ENCODE results near the gene NUMB. TPM values are rescaled to one million over a fixed set of nuclear protein-coding genes. Genes with fewer than 3 reads are reported as not detected.
A peak's percentile ranks its signal among the peaks of the same experiment; 100 is the strongest.

The NUMB gene
- total RNA-seq, 1 donor from 2014 or later: 41.9 TPM

DNA sequence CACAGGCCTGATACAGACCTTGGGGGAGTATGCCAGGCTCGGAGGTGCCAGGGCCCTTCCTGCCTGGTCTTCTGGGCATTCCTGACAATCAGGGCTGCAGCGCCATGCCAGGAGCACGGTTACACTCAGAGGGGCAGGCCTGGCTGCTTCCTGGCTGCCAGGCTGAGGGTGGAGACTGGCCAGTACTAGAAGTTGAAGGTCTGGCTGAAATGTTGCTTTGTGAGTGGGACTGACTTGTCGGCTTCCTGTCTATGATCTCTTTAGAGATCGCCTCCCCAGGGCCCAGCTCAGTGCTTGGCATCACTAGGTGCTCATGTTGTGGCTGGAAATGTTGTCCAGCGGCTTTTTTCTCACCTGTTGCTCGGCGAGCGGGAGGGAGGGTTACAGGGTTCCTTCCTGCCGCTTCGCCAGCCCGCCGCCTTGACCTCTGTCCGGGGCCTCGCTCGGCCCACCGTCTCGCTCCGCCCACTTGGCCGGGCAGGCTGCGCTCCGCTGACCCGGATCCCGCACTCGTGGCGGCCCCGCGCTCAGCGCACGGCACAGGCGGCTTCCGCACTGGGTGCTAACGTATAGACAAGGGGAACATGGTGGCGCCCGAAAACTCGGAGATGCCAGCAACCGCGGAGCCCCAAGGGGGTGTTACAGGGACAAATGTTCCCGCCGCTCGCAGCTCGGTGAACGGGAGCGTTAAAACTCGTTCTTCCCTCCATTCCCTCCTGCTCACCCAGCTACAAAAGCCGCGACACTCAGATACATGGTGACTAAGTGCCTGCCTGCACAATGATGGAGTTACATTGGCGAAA is 188.4 kb downstream of the NUMB start:
- DNase-seq: peak; percentile 75
- ATAC-seq: peak; percentile 84
- intact Hi-C loops (cut with micrococcal nuclease): no loop called here

DNA sequence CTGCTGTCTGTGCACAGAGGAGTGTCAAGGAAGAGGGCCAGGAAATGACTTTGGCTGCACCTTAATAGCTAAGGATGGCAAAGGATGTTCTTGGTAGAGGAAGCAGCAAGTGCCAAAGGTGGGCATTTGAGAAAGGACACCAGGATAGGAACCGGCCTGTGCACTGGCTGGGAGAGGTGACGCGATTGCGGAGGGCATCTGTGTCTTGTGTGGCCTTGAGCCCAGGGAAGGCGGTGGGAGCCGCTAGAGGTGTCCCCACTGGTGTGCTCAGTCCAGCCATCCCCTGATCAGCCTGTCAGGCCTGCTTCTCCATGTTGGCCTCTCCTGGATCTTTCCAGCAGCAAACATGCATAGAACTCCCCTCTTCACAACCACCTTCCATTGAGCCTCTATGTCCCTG is 190.9 kb downstream of the NUMB start:
- intact Hi-C loops (cut with micrococcal nuclease): no loop called here
- DNase-seq: no peak
- ATAC-seq: no peak

DNA sequence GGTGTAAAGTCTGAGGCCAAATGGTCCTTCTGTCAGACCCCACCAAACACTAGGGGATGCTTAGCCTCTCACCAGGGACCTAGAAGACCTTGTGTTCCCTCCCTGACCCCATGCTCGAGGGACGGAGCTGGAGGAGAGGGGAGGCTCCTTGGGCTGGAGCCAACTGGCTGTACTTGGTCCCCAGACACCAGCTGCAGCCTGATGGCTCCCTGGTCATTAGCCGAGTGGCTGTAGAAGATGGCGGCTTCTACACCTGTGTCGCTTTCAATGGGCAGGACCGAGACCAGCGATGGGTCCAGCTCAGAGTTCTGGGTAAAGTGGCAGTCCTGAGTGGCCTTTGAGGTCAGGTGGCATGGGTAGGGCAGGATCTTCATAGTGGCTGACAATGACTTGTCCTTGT is 192.0 kb downstream of the NUMB start:
- DNase-seq (no peak), ATAC-seq (no peak)
- intact Hi-C loops (cut with micrococcal nuclease): no loop called here

DNA sequence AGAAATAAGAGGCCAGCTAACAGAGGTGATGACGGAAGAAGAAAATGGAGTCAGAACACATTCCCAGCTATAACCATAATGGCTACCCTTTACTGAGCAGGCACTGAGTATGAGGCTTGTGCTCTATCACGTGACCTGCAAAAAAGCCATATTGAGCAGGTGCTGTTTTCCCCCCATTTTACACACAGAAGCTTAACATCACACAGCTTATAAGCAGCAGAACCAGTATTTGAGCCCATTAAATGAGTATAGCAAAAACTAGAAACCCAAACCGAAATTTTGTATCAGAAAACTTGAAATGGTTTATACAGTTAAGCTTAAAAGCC is 192.7 kb downstream of the NUMB start:
- ATAC-seq: no peak
- no peak for DNase-seq
- intact Hi-C loops (cut with micrococcal nuclease): no loop called here

DNA sequence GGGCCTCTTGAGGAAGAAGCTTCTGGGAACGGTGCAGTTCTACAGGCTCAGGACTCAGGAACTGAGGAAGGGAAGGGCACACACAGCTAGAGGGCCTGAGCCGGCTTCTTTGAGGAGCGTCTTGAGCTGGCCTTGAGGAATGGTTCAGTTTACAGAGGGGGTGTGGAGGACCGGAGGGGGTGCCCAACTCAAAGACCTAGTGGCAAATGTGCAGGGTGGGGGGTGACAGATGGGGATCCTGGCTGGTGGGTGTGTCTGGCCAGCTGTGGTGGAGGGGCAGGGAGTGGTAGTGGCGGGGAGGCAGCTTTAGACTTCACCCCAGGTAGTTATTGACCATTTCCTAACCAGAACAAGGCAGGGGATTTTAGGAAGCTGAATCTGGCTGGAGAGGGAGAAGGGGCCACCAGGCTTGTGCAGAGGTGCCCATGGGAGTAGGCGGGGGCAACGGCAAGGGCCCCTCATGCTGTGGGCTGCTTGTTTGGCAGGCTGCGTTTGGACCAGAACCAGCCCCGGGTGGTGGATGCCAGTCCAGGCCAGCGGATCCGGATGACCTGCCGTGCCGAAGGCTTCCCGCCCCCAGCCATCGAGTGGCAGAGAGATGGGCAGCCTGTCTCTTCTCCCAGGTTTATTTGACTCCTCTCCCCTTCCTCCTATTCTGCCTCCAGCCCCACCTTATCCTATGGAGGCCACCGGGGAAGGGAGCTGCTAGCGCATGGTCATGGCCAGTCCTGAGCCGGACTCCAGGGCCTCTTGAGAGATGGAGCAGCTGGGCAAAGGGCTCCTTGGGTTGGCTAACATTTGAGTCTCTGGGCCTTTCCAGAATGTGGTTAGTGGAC is 193.2 kb downstream of the NUMB start:
- ATAC-seq: no peak
- DNase-seq: peak; percentile 16
- intact Hi-C loops (cut with micrococcal nuclease): no loop called here

DNA sequence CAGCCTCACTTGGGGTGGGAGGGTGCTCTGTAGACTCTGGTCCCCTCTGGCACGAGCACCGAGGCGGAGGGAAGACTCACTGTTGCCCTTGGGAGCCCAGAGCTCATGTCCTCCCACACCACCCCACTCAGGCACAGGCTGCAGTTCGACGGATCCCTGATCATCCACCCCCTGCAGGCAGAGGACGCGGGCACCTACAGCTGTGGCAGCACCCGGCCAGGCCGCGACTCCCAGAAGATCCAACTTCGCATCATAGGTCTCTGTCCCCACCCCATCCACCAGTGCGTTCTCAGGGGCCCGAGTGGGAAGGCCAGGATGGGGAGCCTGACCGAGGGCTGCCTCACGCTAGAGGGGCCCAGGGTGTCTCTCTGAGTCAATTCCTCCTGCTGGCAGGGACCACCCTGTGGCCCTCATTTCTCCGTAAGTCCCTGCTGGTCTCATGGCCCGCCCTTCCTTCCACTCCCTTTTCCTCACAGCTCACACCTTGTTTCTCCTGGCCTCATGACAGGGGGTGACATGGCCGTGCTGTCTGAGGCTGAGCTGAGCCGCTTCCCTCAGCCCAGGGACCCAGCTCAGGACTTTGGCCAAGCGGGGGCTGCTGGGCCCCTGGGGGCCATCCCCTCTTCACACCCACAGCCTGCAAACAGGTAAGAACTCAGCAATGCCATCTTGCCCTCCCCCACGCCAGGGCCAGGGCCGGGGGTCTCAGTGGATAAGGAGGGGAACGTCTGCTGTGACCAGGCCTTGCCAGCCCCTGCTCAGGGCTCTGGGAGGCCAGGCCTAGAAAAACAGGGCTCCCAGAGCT is 194.1 kb downstream of the NUMB start:
- intact Hi-C loops (cut with micrococcal nuclease): no loop called here
- ATAC-seq (no peak), DNase-seq (no peak)

DNA sequence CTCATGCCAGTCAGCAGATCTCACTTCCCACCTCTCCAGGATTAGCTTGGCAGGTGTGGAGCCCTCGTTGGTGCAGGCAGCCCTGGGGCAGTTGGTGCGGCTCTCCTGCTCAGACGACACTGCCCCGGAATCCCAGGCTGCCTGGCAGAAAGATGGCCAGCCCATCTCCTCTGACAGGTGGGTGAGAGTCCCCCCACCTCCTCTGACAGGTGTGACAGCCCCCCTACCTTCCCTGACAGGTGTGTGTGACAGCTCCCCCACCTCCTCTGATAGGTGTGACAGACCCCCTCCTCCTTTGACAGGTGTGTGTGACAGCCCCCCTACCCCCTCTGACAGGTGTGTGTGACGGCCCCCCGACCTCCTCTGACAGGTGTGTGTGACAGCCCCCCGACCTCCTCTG is 194.7 kb downstream of the NUMB start:
- intact Hi-C loops (cut with micrococcal nuclease): no loop called here
- ATAC-seq (no peak), DNase-seq (no peak)

DNA sequence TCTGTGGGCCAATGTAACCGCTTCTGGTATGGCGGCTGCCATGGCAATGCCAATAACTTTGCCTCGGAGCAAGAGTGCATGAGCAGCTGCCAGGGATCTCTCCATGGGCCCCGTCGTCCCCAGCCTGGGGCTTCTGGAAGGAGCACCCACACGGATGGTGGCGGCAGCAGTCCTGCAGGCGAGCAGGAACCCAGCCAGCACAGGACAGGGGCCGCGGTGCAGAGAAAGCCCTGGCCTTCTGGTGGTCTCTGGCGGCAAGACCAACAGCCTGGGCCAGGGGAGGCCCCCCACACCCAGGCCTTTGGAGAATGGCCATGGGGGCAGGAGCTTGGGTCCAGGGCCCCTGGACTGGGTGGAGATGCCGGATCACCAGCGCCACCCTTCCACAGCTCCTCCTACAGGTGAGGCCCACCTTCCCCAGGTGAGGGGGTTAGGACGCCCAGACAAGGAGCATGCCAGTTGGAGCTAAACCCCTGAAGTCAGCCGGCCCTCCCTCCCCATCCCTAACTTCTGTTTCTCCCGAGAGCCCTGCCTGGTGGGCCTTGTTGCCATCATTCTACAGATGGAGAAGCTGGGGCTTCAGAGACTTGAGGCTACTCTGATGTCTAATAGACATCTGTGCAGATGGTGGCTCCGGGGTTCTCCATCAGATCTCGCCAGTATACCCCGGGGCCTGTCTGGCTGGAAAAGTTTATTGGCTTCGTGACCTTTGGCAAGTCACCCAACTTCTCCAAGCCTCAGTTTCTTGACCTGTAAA is 195.7 kb downstream of the NUMB start:
- intact Hi-C loops (cut with micrococcal nuclease): no loop called here
- DNase-seq (peak; percentile 16), ATAC-seq (no peak)

DNA sequence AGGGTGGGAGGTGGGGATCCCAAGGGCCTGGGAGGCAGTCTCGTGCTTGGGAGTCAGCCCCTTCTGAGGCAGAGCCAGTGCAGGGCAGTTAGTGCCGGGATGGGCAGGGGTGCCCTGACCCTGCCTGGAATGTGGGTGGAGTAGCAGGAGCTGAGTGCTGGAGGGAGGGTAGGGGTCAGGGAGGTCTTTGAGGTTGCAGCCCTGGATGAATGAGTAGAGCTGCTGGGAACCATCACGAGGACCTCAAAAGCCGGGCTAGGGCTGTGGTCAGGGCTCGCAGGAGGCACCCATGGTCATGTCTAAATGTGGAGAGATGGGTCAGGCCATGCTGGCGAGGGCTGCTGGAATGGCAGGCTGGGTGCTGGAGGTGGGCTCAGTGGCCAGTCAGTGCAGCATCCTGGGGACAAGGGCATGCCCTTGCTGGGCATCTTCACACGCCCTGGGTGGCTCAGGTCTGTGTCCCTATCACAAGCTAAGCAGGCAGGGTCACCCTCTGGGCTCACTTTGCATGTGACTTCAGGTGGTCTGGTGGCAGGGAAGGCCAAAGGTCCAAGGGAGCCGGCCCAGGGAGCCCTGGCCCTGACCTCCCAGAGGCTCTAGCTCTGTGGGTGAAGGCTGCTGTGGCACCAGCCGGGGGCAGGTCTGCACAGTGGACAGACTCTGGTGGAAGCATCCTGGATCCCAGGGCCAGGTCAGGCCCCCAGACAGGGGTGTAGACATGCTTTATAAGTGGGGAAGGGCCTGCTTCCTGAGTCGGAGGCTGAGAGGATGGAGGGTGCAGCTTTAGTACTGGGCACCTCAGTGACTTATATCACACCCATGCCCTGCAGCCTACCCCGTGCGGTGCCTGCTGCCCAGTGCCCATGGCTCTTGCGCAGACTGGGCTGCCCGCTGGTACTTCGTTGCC is 196.6 kb downstream of the NUMB start:
- DNase-seq (peak; percentile 21), ATAC-seq (no peak)
- intact Hi-C loops (cut with micrococcal nuclease): no loop called here

DNA sequence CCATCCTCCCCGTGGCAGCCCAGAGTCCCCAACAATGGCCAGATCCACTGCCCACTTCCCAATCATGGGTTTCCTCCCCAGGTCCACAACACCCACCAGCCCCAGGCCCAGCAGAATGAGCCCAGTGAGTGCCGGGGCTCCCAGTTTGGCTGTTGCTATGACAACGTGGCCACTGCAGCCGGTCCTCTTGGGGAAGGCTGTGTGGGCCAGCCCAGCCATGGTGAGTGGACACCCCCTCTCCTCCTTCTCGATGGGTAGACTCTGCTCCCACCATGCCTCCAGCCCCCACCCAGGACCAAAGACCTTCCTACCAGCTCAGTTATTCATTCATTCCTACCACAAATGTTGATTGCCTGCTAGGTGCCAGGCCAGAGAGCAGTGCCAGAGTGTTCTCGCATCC is 197.3 kb downstream of the NUMB start:
- intact Hi-C loops (cut with micrococcal nuclease): no loop called here
- DNase-seq: peak; percentile 20
- no peak for ATAC-seq

DNA sequence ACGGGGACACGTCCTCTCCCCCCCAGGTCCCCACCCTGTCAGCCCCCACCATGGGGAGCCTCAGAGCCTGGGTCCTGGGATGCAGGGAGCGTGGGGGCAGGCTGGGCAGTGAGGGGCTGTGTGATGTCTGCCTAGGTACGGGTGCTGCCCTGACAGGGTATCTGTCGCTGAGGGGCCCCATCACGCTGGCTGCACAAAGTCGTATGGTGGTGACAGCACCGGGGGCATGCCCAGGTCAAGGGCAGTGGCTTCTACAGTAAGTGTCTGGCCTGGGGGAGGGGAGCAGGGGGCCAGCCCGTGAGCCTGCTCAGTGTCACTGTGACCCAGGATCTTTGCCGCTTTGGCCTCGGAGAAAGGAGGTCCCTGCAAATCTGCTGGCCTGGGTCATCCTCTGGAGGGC is 197.8 kb downstream of the NUMB start:
- intact Hi-C loops (cut with micrococcal nuclease): no loop called here
- ATAC-seq: no peak
- peak; percentile 19 for DNase-seq

DNA sequence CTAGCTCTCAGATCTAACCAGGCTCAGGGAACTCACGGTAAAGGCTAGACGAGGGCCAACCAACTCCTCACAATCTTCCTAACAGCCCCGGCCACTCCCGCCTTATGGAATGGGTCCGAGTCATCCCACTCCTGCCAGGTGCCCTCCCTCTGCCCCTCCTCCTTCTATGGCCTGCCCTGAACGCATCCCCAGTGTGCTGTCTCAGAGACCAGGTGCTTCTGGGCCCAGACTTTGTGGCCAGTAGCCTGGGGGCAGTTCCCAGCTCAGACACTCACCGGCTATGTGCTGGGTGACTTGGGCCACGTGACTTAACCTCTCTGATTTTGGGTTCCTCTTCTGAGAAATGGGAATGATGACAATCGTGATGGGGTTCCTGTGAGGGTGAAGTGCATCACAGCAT is 198.5 kb downstream of the NUMB start:
- intact Hi-C loops (cut with micrococcal nuclease): no loop called here
- no peak for ATAC-seq
- no peak for DNase-seq

DNA sequence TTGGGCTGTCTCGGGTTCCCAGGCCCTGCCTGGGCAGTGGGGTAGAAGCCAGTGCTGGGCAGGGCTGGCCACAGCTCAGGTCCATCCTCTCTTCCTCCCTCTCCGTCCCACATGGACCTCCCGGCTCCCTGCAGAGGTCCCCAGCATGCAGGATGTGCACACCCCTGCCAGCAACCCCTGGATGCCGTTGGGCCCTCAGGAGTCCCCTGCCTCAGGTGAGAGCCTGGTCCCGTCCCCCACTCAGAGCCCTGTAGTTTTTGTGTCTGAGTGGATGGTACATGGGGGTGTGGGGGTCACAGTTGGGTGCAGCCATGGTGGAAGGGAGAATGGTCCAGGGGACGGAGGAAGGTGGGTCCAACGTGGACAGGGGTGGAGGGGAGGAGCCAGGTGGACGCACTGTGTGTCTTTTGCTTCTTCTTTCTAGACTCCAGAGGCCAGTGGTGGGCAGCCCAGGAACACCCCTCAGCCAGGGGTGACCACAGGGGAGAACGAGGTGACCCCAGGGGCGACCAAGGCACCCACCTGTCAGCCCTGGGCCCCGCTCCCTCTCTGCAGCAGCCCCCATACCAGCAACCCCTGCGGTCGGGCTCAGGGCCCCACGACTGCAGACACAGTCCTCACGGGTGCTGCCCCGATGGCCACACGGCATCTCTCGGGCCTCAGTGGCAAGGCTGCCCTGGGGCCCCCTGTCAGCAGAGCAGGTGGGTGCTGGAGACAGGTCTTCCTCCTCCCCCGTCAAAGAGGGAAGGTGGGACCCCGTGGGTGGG is 199.3 kb downstream of the NUMB start:
- intact Hi-C loops (cut with micrococcal nuclease): no loop called here
- DNase-seq (peak; percentile 19), ATAC-seq (no peak)

DNA sequence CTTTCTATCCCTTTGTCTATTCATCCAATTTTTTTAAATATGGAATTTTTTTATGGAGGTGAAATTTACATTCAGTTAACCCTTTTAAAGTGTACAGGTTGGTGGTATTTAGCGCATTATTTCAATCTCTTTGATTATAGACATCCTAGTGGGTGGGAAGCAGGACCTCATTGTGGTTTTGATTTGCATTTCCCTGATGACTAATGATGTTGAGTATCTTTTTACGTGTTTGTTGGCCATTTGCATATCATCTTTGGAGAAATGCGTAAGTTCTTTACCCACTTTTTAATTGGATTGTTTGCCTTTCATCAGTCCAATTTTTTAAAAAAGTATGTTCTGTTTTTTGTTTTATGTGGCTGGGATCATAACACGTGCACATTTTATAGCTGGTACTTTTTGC is 200.3 kb downstream of the NUMB start:
- DNase-seq: no peak
- intact Hi-C loops (cut with micrococcal nuclease): no loop called here
- no peak for ATAC-seq

DNA sequence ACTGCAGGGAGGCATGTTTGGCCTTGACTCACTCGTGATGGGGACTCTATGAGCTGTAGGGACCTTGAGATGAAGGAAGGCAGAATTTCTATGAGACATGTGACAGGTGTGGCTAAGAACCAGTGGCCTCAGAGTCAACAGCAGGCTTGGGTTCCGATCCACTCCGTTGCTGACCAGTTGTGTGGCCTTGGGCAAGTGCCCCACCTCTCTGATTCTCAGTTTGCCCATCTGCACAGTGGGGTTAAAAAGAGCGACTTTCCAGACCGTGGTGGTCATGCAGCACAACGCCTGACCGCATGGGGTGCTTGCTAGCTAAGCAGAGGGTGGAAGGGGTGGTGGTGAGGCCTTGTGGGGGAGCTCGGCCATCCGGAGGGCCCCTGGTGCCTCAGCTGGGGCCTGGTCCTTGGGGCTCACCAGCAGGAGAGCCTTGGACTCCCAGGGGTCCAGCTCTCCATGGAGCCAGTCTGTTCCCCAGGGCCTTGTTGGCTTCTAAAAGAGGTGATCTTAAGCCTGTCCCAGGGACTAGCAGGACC is 202.6 kb downstream of the NUMB start:
- DNase-seq (no peak), ATAC-seq (no peak)
- intact Hi-C loops (cut with micrococcal nuclease): no loop called here

DNA sequence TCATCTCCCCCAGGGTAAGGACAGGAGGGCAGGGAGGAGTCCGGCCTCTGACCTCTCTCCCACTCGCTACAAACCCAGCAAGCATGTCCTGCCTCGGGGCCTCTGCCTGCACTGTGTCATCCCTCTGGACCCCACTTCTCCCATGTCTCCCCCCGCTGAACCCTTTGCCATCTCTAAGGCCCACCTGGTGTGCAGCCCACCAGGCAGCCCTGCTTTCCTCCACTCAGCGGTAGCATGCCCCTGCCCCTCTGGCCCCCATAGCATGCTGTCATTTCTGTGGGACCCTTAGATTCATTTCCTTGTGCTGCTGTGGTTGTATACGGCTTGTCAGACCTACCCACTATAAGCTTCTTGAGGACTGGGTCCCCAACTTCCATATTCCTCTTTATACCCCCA is 203.3 kb downstream of the NUMB start:
- peak; percentile 17 for DNase-seq

DNA sequence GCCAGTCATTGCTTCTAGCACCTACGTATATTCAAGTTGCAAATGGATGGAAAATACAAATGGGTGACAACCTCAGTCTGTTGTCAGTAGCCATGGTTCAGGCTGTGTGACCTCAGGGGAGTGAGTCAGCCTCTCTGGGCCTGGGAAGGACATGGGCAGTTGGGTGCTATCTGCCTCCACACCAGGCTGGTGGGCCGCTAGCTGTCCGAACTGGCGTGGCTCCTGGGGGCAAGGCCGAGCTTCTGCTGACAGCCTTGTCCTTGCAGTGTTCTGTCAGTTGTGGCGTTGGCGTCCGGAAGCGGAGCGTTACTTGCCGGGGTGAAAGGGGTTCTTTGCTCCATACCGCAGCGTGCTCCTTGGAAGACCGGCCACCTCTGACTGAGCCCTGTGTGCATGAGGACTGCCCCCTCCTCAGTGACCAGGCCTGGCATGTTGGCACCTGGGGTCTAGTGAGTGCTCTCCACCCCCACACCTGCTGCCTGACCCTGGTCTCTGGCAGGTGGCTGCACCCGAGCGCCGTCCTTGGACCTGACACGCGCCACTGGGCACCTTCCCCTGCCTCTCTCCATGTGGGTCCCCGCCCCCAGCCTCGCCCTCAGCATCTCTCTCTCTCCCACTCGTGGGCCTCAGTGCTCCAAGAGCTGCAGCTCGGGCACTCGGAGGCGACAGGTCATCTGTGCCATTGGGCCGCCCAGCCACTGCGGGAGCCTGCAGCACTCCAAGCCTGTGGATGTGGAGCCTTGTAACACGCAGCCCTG is 203.9 kb downstream of the NUMB start:
- intact Hi-C loops (cut with micrococcal nuclease): no loop called here
- DNase-seq: peak; percentile 23
- no peak for ATAC-seq

More for the DNA sequence above, 203.3 kb downstream of the NUMB start:
- ATAC-seq: no peak
- intact Hi-C loops (cut with micrococcal nuclease): no loop called here
